HepG2 (cell line): ENCODE results near the gene JUND. TPM values are rescaled to one million over a fixed set of nuclear protein-coding genes. Genes with fewer than 3 reads are reported as not detected.
A peak's percentile ranks its signal among the peaks of the same experiment; 100 is the strongest.

ENCODE experiments used
- ARNTL ChIP-seq: sonication (generic); formaldehyde crosslinking; IDR thresholded peaks from 2 replicates; pipeline ENCODE4 v1.4.0; 2020; ENCODE audit warnings: mild to moderate bottlenecking, missing genetic modification reagents
- ISX ChIP-seq: sonication (generic); formaldehyde crosslinking; conservative IDR thresholded peaks from 2 replicates; pipeline ENCODE4 v1.5.0; 2020; ENCODE audit warnings: missing genetic modification reagents
- KDM3A ChIP-seq: IDR thresholded peaks from 2 replicates; pipeline ENCODE4 v1.6.1; 2018; ENCODE audit warnings: low read depth, missing compliant biosample characterization
- MYNN ChIP-seq: sonication (generic); formaldehyde crosslinking; IDR thresholded peaks from 2 replicates; pipeline ENCODE4 v1.4.0; 2020; ENCODE audit warnings: mild to moderate bottlenecking, low read depth, missing genetic modification reagents
- SMARCE1 ChIP-seq: fragments of 450-650 bp; IDR thresholded peaks from 2 replicates; pipeline ENCODE4 v1.6.1; 2017; ENCODE audit warnings: borderline replicate concordance
- TBX2 ChIP-seq: sonication (generic); formaldehyde crosslinking; IDR thresholded peaks from 2 replicates; pipeline ENCODE4 v1.5.0; 2020; ENCODE audit warnings: missing genetic modification reagents, mild to moderate bottlenecking, borderline replicate concordance
- TOPORS ChIP-seq: sonication (generic); formaldehyde crosslinking; IDR thresholded peaks from 2 replicates; pipeline ENCODE4 v1.8.0; 2023; ENCODE audit warnings: mild to moderate bottlenecking, missing genetic modification reagents
- ZBTB7A ChIP-seq: sonication (generic); formaldehyde crosslinking; IDR thresholded peaks from 2 replicates; pipeline ENCODE4 v1.8.0; 2022; ENCODE audit warnings: mild to moderate bottlenecking, missing genetic modification reagents
- ZNF331 ChIP-seq: sonication (generic); formaldehyde crosslinking; IDR thresholded peaks from 2 replicates; pipeline ENCODE4 v1.4.0; 2020; ENCODE audit warnings: missing genetic modification reagents
- ZNF33B ChIP-seq: sonication (generic); formaldehyde crosslinking; IDR thresholded peaks from 2 replicates; pipeline ENCODE4 v1.5.1; 2020; ENCODE audit warnings: mild to moderate bottlenecking, missing genetic modification reagents
- ZNF350 ChIP-seq: sonication (generic); formaldehyde crosslinking; IDR thresholded peaks from 2 replicates; pipeline ENCODE4 v1.4.0; 2020; ENCODE audit warnings: mild to moderate bottlenecking, low read depth, missing genetic modification reagents, borderline replicate concordance
- ZNF746 ChIP-seq: sonication (generic); formaldehyde crosslinking; IDR thresholded peaks from 2 replicates; pipeline ENCODE4 v1.8.0; 2022; ENCODE audit warnings: mild to moderate bottlenecking, missing genetic modification reagents
- ZNF782 ChIP-seq: sonication (generic); formaldehyde crosslinking; IDR thresholded peaks from 2 replicates; pipeline ENCODE4 v1.4.0; 2020; ENCODE audit warnings: missing genetic modification reagents, mild to moderate bottlenecking, borderline replicate concordance
- ZNF792 ChIP-seq: IDR thresholded peaks from 2 replicates; pipeline ENCODE4 v1.6.1; 2016
- ZNF850 ChIP-seq: sonication (generic); formaldehyde crosslinking; conservative IDR thresholded peaks from 2 replicates; pipeline ENCODE4 v1.9.0; 2021; ENCODE audit warnings: mild to moderate bottlenecking, missing genetic modification reagents
- polyA plus RNA-seq, 8 experiments: library from polyadenylated mRNA; depleted of rRNA in 3 of 8; stranded (reverse) in 7 of 8; unstranded in 1 of 8; fragments of >200 nt; fragmentation: Illumina TruSeq in 4 of 8; extraction: Trizol in 4 of 8; gene quantifications; 2 replicates each; pipeline versions ENCODE4 v1.2.1 to v1.2.3, GENCODE V29; 2011 to 2016; ENCODE audit warnings: low read depth in 4 of 8, missing spikeins in 1 of 8, mixed read lengths in 1 of 8; ENCODE audit not compliant: insufficient read depth in 1 of 8
- total RNA-seq, 5 experiments: library from RNA; depleted of rRNA; stranded (reverse); fragments of >200 nt; fragmentation: Illumina TruSeq; extraction: Trizol; gene quantifications; 2 replicates each; pipeline ENCODE4 v1.2.3, GENCODE V29; 2016; ENCODE audit warnings: low read depth in 1 of 5
- TF ChIP-seq, protein P1 (sequence below): sonication (generic); formaldehyde crosslinking; IDR thresholded peaks from 2 replicates; pipeline ENCODE4 v1.4.0; 2020; ENCODE audit warnings: missing genetic modification reagents
- TF ChIP-seq, protein P2 (sequence below): sonication (generic); formaldehyde crosslinking; IDR thresholded peaks from 2 replicates; pipeline ENCODE4 v1.5.1; 2020; ENCODE audit warnings: mild to moderate bottlenecking, missing genetic modification reagents, borderline replicate concordance
- TF ChIP-seq, protein P3 (sequence below): sonication (generic); formaldehyde crosslinking; IDR thresholded peaks from 2 replicates; pipeline ENCODE4 v1.8.1; 2023; ENCODE audit warnings: missing genetic modification reagents, inconsistent platforms, borderline replicate concordance
- TF ChIP-seq, protein P4 (sequence below): sonication (generic); formaldehyde crosslinking; IDR thresholded peaks from 2 replicates; pipeline ENCODE4 v1.4.0; 2020; ENCODE audit warnings: missing genetic modification reagents, borderline replicate concordance
- TF ChIP-seq, protein P5 (sequence below): IDR thresholded peaks from 2 replicates; pipeline ENCODE4 v1.6.1; 2012; ENCODE audit warnings: inconsistent platforms

JUND gene
- total and polyA plus RNA-seq, 2 of the 13 experiments (the other 11 are each of a cell fraction or from before 2014, with no cell fraction given) = 41.2 to 59.8 TPM

DNA sequence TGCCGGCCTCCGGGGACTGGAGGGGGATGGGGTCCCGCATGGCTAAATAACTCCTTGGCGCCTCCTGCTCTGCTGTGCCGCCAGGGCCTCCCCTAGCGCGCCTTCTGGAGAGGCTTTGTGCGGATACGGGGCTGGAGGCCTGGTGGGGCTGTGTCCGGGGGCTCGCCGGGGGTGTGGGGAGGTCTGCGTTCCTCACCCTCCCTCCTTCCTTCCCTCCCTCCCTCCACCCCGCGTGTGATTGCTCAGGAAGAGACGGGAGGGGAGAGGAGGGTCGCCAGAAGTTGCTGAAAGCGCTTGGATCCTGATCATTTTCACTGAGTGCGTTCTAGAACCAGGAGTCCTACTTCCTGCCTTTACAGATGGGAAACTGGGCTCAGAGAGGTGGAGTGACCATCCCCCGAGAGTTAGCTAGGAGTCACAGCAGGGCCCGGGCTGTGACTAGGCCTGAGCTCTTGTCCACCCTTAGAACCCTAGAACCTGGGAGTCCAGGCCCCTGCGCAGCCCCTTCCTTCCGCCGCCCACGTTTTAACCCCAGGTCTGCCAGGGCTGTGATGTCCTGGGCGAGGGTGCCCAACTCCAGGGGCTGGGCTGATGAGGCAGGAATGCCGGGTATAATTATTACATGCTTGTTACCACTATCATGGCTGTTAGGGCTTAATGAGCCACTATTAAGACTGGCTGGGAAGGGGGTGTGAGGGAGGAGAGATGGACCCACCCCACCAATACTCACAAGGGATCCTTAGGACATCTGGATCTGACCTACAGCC, 782 bp upstream of the JUND start (continued):
- TF ChIP-seq, protein P1, sequence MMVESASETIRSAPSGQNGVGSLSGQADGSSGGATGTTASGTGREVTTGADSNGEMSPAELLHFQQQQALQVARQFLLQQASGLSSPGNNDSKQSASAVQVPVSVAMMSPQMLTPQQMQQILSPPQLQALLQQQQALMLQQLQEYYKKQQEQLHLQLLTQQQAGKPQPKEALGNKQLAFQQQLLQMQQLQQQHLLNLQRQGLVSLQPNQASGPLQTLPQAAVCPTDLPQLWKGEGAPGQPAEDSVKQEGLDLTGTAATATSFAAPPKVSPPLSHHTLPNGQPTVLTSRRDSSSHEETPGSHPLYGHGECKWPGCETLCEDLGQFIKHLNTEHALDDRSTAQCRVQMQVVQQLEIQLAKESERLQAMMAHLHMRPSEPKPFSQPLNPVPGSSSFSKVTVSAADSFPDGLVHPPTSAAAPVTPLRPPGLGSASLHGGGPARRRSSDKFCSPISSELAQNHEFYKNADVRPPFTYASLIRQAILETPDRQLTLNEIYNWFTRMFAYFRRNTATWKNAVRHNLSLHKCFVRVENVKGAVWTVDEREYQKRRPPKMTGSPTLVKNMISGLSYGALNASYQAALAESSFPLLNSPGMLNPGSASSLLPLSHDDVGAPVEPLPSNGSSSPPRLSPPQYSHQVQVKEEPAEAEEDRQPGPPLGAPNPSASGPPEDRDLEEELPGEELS = peak; percentile 21; the same call in 1 of the 2 replicates
- no peak for TF ChIP-seq SMARCE1
- peak; percentile 83 for TF ChIP-seq ZNF782 (CRISPR knock-in tag)
- TF ChIP-seq, protein P2, sequence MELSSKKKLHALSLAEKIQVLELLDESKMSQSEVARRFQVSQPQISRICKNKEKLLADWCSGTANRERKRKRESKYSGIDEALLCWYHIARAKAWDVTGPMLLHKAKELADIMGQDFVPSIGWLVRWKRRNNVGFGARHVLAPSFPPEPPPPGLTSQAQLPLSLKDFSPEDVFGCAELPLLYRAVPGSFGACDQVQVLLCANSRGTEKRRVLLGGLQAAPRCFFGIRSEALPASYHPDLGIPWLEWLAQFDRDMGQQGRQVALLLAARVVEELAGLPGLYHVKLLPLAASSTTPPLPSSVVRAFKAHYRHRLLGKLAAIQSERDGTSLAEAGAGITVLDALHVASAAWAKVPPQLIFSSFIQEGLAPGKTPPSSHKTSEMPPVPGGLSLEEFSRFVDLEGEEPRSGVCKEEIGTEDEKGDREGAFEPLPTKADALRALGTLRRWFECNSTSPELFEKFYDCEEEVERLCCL = 0 out of 2 replicates have a peak, but pooled peaks have one; percentile 87
- no peak for TF ChIP-seq ZNF331 (CRISPR knock-in tag)
- peak; percentile 94; the same call in 1 of the 2 replicates for TF ChIP-seq ZNF746 (CRISPR knock-in tag)
- no peak for TF ChIP-seq MYNN (CRISPR knock-in tag)
- TF ChIP-seq ZNF350 = peak; percentile 59; the same call in 1 of the 2 replicates
- TF ChIP-seq, protein P3, sequence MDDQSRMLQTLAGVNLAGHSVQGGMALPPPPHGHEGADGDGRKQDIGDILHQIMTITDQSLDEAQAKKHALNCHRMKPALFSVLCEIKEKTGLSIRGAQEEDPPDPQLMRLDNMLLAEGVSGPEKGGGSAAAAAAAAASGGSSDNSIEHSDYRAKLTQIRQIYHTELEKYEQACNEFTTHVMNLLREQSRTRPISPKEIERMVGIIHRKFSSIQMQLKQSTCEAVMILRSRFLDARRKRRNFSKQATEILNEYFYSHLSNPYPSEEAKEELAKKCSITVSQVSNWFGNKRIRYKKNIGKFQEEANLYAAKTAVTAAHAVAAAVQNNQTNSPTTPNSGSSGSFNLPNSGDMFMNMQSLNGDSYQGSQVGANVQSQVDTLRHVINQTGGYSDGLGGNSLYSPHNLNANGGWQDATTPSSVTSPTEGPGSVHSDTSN = no peak
- TF ChIP-seq ZBTB7A (CRISPR knock-in tag) = 0 out of 2 replicates have a peak, but pooled peaks have one; percentile 15
- TF ChIP-seq TBX2 (CRISPR knock-in tag) = peak; percentile 46; the same call in 1 of the 2 replicates
- no peak for TF ChIP-seq ZNF33B (CRISPR knock-in tag)
- no peak for TF ChIP-seq TOPORS (CRISPR knock-in tag)
- no peak for TF ChIP-seq ISX
- 0 out of 2 replicates have a peak, but pooled peaks have one; percentile 19 for TF ChIP-seq KDM3A
- TF ChIP-seq ZNF792 (CRISPR knock-in tag) = no peak
- no peak; the same call in 1 of the 2 replicates for TF ChIP-seq ARNTL (CRISPR knock-in tag)
- 0 out of 2 replicates have a peak, but pooled peaks have one; percentile 48 for TF ChIP-seq ZNF850
- TF ChIP-seq, protein P4, sequence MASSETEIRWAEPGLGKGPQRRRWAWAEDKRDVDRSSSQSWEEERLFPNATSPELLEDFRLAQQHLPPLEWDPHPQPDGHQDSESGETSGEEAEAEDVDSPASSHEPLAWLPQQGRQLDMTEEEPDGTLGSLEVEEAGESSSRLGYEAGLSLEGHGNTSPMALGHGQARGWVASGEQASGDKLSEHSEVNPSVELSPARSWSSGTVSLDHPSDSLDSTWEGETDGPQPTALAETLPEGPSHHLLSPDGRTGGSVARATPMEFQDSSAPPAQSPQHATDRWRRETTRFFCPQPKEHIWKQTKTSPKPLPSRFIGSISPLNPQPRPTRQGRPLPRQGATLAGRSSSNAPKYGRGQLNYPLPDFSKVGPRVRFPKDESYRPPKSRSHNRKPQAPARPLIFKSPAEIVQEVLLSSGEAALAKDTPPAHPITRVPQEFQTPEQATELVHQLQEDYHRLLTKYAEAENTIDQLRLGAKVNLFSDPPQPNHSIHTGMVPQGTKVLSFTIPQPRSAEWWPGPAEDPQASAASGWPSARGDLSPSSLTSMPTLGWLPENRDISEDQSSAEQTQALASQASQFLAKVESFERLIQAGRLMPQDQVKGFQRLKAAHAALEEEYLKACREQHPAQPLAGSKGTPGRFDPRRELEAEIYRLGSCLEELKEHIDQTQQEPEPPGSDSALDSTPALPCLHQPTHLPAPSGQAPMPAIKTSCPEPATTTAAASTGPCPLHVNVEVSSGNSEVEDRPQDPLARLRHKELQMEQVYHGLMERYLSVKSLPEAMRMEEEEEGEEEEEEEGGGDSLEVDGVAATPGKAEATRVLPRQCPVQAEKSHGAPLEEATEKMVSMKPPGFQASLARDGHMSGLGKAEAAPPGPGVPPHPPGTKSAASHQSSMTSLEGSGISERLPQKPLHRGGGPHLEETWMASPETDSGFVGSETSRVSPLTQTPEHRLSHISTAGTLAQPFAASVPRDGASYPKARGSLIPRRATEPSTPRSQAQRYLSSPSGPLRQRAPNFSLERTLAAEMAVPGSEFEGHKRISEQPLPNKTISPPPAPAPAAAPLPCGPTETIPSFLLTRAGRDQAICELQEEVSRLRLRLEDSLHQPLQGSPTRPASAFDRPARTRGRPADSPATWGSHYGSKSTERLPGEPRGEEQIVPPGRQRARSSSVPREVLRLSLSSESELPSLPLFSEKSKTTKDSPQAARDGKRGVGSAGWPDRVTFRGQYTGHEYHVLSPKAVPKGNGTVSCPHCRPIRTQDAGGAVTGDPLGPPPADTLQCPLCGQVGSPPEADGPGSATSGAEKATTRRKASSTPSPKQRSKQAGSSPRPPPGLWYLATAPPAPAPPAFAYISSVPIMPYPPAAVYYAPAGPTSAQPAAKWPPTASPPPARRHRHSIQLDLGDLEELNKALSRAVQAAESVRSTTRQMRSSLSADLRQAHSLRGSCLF (CRISPR knock-in tag) = no peak
- TF ChIP-seq, protein P5, sequence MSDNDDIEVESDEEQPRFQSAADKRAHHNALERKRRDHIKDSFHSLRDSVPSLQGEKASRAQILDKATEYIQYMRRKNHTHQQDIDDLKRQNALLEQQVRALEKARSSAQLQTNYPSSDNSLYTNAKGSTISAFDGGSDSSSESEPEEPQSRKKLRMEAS = peak; percentile 41; the same call in 1 of the 2 replicates
